Measurements from ENCODE around the gene MLLT1.

GRCh38 chr19:6279620-6279930 is 200 bp downstream of the MLLT1 start:
- TF ChIP-seq BHLHE40 (IDR thresholded peaks at IDR 0.05; ENCODE audit: borderline replicate concordance) (no peak), FOXA1 (IDR thresholded peaks at IDR 0.05) (no peak), TARDBP (IDR thresholded peaks at IDR 0.05) (no peak), ZNF384 (IDR thresholded peaks at IDR 0.05) (no peak), ARNT (IDR thresholded peaks at IDR 0.05) (no peak), FOXM1 (IDR thresholded peaks at IDR 0.05; ENCODE audit: borderline replicate concordance) (no peak), FOXK2 (IDR thresholded peaks at IDR 0.05) (no peak), SP1 (IDR thresholded peaks at IDR 0.05) (no peak), ELF4 (IDR thresholded peaks at IDR 0.05) (no peak), HDGF (IDR thresholded peaks at IDR 0.05; ENCODE audit: borderline replicate concordance) (no peak), SUZ12 (IDR thresholded peaks at IDR 0.05) (no peak)
